Endothelial cell of umbilical vein (primary cell): Measurements from ENCODE around the gene C22orf39. TPM values are rescaled to one million over a fixed set of nuclear protein-coding genes. Genes with fewer than 3 reads are reported as not detected.

Experiments
- BruUV-seq: library from RNA; stranded (reverse); fragments of 400-500 nt; replicated peaks from 2 replicates; lab custom pipeline; 2021; lab: Mats Ljungman, UMichigan
- CTCF ChIA-PET: fragments of 300-600, 350-600 bp; sonication (Branson Sonifier 250); formaldehyde crosslinking; loops from one replicate; lab custom pipeline; 2021; ENCODE audit warnings: antibody characterized with exemption, inconsistent platforms; lab: Charles Lee
- POLR2A ChIA-PET: fragments of 300-600, 350-600 bp; sonication (Branson Sonifier 250); formaldehyde crosslinking; loops from one replicate; lab custom pipeline; 2021; ENCODE audit warnings: antibody characterized with exemption, inconsistent platforms; lab: Charles Lee
- DNase-seq: peaks from one replicate; pipeline ENCODE4 v3.0.0-alpha.2; 2011; ENCODE audit warnings: low read depth, low spot score
- FAIRE-seq: peaks from 2 replicates; lab custom pipeline; 2011; peaks lifted over from hg19 to GRCh38; lab: Jason Lieb, UNC
- H2AFZ ChIP-seq: 2 replicates; pipeline ENCODE4 v1.6.0; 2012; ENCODE audit warnings: low read depth, low read length, control low read depth, inconsistent platforms
- H3K27ac ChIP-seq: 2 replicates; pipeline ENCODE4 v1.5.1; 2011; ENCODE audit warnings: low read depth, mild to moderate bottlenecking, control low read depth, low read length, moderate library complexity; ENCODE audit not compliant: insufficient read depth
- H3K27me3 ChIP-seq, 2 experiments: 2 replicates each; pipeline versions ENCODE4 v1.6.0 to v1.6.1; 2011; ENCODE audit warnings: low read length in 2 of 2, mixed read lengths in 1 of 2; ENCODE audit not compliant: control insufficient read depth in 2 of 2, insufficient read depth in 2 of 2
- H3K36me3 ChIP-seq, 2 experiments: 2 replicates in 1 of 2; 3 replicates in 1 of 2; pipeline ENCODE4 v1.5.1; 2011; ENCODE audit warnings: low read length in 2 of 2, mild to moderate bottlenecking in 1 of 2, moderate library complexity in 1 of 2; ENCODE audit not compliant: control insufficient read depth in 2 of 2, insufficient read depth in 2 of 2; ENCODE audit errors: extremely low read depth in 1 of 2
- H3K4me1 ChIP-seq: 3 replicates; pipeline ENCODE4 v1.5.1; 2011; ENCODE audit warnings: mild to moderate bottlenecking, low read length; ENCODE audit not compliant: control insufficient read depth, insufficient read depth; ENCODE audit errors: extremely low read depth
- H3K4me2 ChIP-seq: 2 replicates; pipeline ENCODE4 v1.6.1; 2011; ENCODE audit warnings: low read length, control low read depth, mixed read lengths; ENCODE audit not compliant: insufficient read depth
- H3K4me3 ChIP-seq, 3 experiments: fragments of 200-600 bp in 1 of 3; sonication (generic), shearing (Covaris generic) in 1 of 3; replicated peaks in 1 of 3; 2 replicates each; pipeline ENCODE4 v1.5.1; 2011 to 2016; ENCODE audit warnings: control low read depth in 3 of 3, low read length in 3 of 3, mild to moderate bottlenecking in 2 of 3, inconsistent platforms in 1 of 3, low read depth in 1 of 3, moderate library complexity in 1 of 3; ENCODE audit not compliant: insufficient read depth in 1 of 3
- H3K79me2 ChIP-seq: 2 replicates; pipeline ENCODE4 v1.6.0; 2012; ENCODE audit warnings: low read length, inconsistent platforms; ENCODE audit not compliant: control insufficient read depth, insufficient read depth
- H3K9ac ChIP-seq: replicated peaks from 2 replicates; pipeline ENCODE3; 2011; ENCODE audit warnings: low read length, control low read depth; ENCODE audit not compliant: insufficient read depth; ENCODE audit errors: extremely low read depth
- H3K9me1 ChIP-seq: replicated peaks from 3 replicates; pipeline ENCODE4 v1.6.0; 2011; ENCODE audit warnings: mild to moderate bottlenecking, low read length; ENCODE audit not compliant: control insufficient read depth, insufficient read depth; ENCODE audit errors: extremely low read depth
- H3K9me3 ChIP-seq: replicated peaks from 2 replicates; pipeline ENCODE4 v1.5.1; 2012; ENCODE audit warnings: low read length, inconsistent platforms; ENCODE audit not compliant: control insufficient read depth, insufficient read depth
- H4K20me1 ChIP-seq: replicated peaks from 2 replicates; pipeline ENCODE3; 2011; ENCODE audit warnings: mild to moderate bottlenecking, low read length; ENCODE audit not compliant: control insufficient read depth, insufficient read depth; ENCODE audit errors: extremely low read depth
- CTCF ChIP-seq, 2 donors: IDR thresholded peaks; 1 replicate in 1 of 2; 2 replicates in 1 of 2; pipeline ENCODE4 v1.5.1; 2011; ENCODE audit warnings: low read length in 2 of 2, mild to moderate bottlenecking in 2 of 2, moderate library complexity in 2 of 2, control low read depth in 1 of 2, inconsistent platforms in 1 of 2, low read depth in 1 of 2; ENCODE audit not compliant: insufficient read depth in 1 of 2; ENCODE audit errors: extremely low read depth in 1 of 2
- EZH2 ChIP-seq: IDR thresholded peaks from 2 replicates; pipeline ENCODE4 v1.6.1; 2012; ENCODE audit warnings: borderline replicate concordance, low read depth, mild to moderate bottlenecking, moderate library complexity, low read length, inconsistent platforms; ENCODE audit not compliant: severe bottlenecking
- GATA2 ChIP-seq: IDR thresholded peaks from 2 replicates; pipeline ENCODE4 v1.7.0; 2011; ENCODE audit warnings: low read depth, mild to moderate bottlenecking, moderate library complexity, mixed read lengths, low read length; ENCODE audit not compliant: insufficient read length, insufficient read depth
- JUN ChIP-seq: IDR thresholded peaks from 2 replicates; pipeline ENCODE4 v1.6.1; 2011; ENCODE audit warnings: borderline replicate concordance, low read depth; ENCODE audit not compliant: insufficient read length, insufficient read depth
- MAX ChIP-seq: IDR thresholded peaks from 2 replicates; pipeline ENCODE4 v1.6.1; 2011; ENCODE audit not compliant: insufficient read depth, insufficient read length
- MYC ChIP-seq: IDR thresholded peaks from one replicate; pipeline ENCODE4 v1.6.1; 2011; ENCODE audit warnings: mild to moderate bottlenecking, low read depth, low read length
- POLR2A ChIP-seq: IDR thresholded peaks from 2 replicates; pipeline ENCODE4 v1.6.1; 2012; ENCODE audit warnings: low read depth, mild to moderate bottlenecking, control low read depth, low read length
- POLR2AphosphoS5 ChIP-seq: IDR thresholded peaks from 2 replicates; pipeline ENCODE4 v1.6.1; 2012; ENCODE audit warnings: low read depth, mild to moderate bottlenecking, control low read depth, low read length, moderate library complexity; ENCODE audit not compliant: insufficient read depth
- dilution Hi-C: fragments of 300-500 bp; cut with MboI; formaldehyde crosslinking; loops from one replicate; pipeline ENCODE4 v1.15.0; 2019; ENCODE audit warnings: low sequenced_read_pairs; ENCODE audit not compliant: extremely low pct_ligation_motif_present
- intact Hi-C: fragments of 100-400 bp; cut with micrococcal nuclease; formaldehyde crosslinking; loops from one replicate; pipeline ENCODE4 v1.10.0; 2022
- polyA plus RNA-seq, 4 experiments: library from polyadenylated mRNA; depleted of rRNA in 3 of 4; stranded (reverse) in 3 of 4; unstranded in 1 of 4; fragments of >200 nt; gene quantifications; 2 replicates each; pipeline versions ENCODE4 v1.2.1 to v1.2.3, GENCODE V29; 2011 to 2012; ENCODE audit warnings: missing spikeins in 1 of 4
- total RNA-seq: library from RNA; stranded (reverse); gene quantifications from 2 replicates; pipeline ENCODE4 v1.2.3, GENCODE V29; 2021

The C22orf39 gene
- total and polyA plus RNA-seq, 2 donors (not counting 3 experiments of a cell fraction or from before 2014, with no cell fraction given): 26.1 to 28.0 TPM

GRCh38 chr22:19457828-19458428, 10.4 kb upstream of the C22orf39 start:
- Histone ChIP-seq H2AFZ (no peak overlapping the region), H3K27me3 (no peaks in the 10 kb centered on the region), H4K20me1 (no peaks in the 10 kb centered on the region), H3K27ac (no peak overlapping the region), H3K9me1 (no peaks in the 10 kb centered on the region), H3K9me3 (no peaks in the 10 kb centered on the region), H3K4me1 (peaks cover 12% of the 10 kb centered on the region), H3K4me3 (no peak overlapping the region), H3K9ac (no peak overlapping the region), H3K79me2 (no peaks in the 10 kb centered on the region), H3K4me2 (no peak overlapping the region), H3K36me3 (peaks cover 14 to 44% of the 10 kb centered on the region in 2 experiments)
- dilution Hi-C loops: no loop called here
- DNase-seq (no peak), FAIRE-seq (no peak)
- intact Hi-C loops: no loop called here
- ChIA-PET CTCF (interaction anchor here (1.0 to 1.8 kb wide), 2 partner anchors 17 to 172 kb away, joined by 4 to 6 read pairs; no protein-coding TSS in a partner anchor), POLR2A (no interaction called here)
- TF ChIP-seq CTCF (IDR thresholded peaks at IDR 0.05; ENCODE audit: extremely low read depth in 1 of 2, insufficient read depth in 1 of 2, low read depth in 1 of 2, low read length in 2 of 2) (no peak), EZH2 (no peak), MAX (no peak), POLR2AphosphoS5 (no peak), JUN (no peak), MYC (no peak), POLR2A (no peak), GATA2 (no peak)
- BruUV-seq: no TSS peak
